GM19238 (cell line): Measurements from ENCODE around the gene OPA1.

Experiments
- DNase-seq: peaks from one replicate; pipeline ENCODE4 v3.0.0; 2011; ENCODE audit warnings: low spot score; ENCODE audit not compliant: insufficient read length

Gene OPA1

GRCh38 chr3:193650585-193650984 is 57.6 kb downstream of the OPA1 start:
- no peak for DNase-seq

- no peak for DNase-seq
These were observed 62.9 kb downstream of the OPA1 start for GRCh38 chr3:193655831-193656433.

- no peak for DNase-seq
These were observed 63.4 kb downstream of the OPA1 start for GRCh38 chr3:193656445-193656844.

GRCh38 chr3:193656878-193657282 is 63.9 kb downstream of the OPA1 start:
- DNase-seq, result no peak

DNA sequence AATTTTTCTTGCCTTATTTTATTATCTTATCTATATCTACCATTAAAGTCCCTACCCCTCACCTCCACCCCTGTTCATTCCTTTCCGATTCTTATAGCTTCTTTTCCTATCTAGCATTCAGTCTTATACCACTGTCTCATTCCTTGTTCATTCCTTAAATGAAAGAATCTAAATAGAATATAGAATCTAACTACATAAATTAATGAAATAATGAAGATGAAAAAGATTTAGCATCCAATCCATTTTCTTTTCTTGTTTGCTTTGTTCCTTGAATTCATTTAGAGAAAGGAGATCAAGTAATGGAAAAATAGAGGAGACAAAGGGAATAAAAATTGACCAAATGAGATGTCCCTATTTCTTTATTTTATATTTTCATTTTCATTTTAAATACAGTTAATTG is 67.2 kb downstream of the OPA1 start:
- no peak for DNase-seq

DNA sequence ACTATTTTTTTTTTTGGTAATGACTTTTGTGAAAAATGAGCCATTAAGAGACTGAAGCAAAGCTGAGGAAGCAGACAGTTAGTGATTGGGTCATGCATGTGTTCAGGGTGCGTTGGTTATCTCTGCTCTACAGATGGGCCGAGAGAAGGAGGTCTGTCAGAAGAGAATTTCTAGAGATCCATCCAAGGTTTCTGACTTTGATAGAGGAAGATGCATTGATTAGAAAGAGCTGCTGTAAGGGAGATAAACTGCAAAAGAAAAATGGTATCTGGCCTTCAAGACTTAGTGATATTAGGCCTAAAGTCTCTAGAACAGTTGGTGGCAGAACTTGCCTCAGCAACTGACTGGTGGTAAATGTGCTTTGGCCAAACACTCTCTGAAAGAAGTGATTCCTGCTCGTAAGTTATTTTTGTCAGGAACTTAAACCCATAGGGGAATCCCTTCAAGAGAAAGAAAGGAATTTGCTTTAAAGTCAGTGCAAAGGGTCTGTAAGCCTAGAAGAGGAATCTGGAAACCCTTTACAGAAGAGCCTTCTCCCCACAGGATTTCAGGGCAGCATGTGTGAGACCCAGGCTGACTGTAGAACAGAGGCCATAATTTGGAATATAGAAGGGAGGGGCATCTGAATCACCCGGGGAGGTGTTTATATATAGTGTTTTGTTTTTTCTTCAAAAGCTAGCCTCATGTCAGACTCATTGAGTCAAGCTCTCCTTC is 67.8 kb downstream of the OPA1 start:
- DNase-seq, result no peak

- DNase-seq, result no peak
These were observed 69.8 kb downstream of the OPA1 start for GRCh38 chr3:193662757-193663322.

DNA sequence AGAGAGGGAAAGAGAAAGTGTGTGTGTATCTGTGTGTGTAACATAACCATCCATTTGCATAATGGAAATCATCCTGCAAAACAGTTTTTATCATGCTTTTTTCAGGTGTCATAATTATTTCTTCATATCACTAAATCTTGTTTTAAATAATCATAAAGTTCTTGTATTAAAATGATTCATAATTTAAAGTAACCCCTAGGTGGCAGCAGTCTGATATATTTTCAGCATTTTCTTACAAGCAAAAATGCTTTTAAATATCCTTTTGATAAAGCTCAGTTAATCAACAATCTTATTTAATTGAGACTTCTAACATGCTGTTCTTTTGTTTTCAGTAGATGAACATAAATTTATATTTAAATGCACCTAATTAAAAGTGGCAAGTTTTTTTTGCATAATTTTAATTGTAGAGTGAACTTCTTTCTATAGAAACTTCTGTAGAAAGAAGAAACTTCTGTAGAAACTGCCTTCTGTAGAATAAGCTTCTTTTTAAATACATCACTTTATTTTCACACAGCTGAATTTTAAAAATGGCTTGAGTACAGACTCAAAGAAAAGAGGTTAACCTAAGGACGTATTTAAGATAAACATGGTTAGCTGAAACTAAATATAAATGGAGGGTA is 72.5 kb downstream of the OPA1 start:
- no peak for DNase-seq

GRCh38 chr3:193673845-193674244 is 80.8 kb downstream of the OPA1 start:
- DNase-seq, result no peak

DNA sequence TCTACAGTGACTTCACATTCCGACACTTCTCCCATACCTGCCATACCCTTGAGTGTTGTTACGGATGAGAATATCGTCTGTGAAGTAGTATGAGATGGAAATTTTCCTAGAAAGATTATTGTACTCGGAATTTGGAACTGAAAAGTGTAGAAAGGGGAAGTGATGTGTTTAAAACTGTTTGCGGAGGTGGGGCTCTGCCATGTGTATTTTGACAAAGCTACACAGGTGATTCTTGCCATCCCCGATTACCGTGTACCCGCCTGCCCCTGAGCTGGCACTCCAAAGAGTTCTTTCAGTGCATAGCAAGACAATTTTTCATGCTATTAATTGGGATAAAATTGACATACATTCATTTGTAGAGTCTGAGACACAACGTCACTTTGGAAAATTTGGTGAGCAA is 81.7 kb downstream of the OPA1 start:
- no peak for DNase-seq

GRCh38 chr3:193677734-193678133 is 84.7 kb downstream of the OPA1 start:
- DNase-seq, result no peak

DNA sequence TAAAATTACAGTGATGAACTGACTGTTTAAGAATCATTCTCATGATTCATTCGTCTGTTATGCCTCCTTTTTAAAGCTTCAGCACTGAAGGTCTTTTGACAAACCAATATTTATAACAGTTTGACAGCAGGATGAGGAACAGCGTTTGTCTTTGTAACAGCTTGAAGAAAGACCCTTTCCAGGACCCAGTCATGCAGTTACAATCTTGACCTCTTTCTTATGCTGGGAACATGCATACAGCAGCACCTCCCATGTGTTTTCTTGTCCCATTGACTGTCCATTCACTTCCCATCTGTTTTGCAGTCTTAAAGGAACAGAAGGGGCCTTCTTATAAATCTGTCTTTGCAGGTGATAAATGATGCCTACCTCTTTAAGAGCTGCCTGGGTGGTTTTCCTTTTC is 87.2 kb downstream of the OPA1 start:
- no peak for DNase-seq

DNA sequence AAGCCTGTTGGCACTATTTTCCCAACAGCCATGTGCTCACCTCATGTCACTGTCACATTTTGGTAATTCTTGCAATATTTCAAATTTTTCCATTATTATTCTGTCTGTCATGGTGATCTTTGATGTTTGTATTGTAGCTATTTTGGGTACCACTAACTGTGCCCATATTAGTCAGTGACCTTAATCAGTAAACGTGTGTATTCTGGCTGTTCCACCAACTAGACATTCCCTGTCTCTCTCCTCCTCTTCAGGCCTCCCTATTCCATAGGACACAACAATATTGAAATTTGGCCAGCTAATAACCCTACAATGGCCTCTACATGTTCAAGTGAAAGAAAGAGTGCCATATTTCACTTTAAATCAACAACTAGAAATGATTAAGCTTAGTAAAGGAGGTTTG is 88.6 kb downstream of the OPA1 start:
- no peak for DNase-seq

DNA sequence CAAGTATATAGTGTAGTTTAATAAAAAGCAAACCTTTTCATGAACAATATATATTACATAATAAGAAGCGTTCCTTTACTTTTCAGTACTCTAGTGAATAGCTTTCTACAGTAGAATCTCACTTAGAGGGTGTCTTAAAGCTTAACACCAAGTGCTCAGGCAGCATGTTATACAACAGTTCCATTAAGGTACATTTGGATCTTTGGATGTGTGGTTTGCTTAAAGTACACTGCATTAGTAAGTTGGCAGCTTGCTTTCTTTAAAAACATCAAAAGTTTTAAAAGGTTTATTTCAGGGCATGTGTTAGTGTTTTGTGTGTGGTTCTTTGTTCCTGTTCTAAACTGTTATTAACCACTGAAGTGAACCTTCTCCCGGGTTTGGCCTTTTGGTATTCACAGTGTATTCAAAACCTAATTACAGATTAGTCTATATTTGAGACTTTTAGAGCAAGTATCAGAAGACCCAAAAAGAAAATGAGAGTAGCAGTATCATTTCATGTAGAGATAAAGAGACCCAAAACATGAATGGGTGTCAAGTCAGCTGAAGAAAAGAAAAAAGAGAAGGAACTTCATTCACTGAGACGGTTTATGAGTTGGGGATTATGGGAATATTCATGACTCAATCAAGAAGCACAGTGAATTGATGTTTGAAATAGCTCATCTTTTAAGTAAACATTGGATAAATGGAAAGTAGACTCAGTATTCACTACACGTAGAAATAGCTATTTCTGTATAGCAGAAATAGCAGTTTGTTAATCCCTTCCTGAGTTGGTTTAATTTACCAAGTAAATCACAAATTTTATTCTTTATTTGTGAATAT is 93.9 kb downstream of the OPA1 start:
- no peak for DNase-seq

DNA sequence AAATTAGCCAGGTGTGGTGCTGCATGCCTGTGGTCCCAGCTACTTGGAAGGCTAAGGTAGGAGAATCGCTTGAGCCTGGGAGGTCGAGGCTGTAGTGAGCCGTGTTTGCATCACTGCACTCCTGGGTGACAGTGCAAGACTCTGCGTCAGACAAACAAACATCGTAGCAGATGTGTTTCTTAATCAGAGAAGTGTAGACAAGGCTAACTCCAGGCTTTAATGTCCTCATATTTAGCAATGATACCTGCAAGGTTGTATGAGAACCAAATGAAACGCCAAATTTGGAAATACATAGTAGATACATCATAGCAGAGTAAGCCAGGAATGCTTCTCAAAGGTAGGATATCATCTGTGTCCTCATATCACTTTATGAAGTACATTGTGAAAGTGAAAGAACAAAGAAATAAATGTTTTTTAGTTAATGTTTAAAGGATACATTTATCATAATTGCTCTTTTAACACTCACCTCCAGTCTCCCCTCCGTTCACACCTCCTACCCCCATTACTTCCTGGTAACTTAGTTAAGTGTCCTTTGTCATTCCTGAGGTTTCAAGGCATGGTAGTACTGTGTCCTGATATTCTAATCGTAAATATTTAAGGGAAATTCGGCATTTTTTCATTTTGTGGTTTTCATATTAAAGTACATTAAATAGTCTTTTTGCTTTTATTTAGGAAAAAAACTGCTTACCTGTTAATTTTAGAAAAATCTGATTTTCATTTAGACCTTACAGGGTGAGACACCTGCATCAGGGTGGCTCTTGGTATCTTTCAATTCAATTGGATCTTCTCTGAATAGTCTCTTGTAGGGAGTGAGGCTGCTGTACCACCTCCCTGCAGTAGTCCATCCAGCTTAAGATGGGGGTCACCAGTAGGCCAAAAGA is 96.1 kb downstream of the OPA1 start:
- no peak for DNase-seq

GRCh38 chr3:193693774-193694173 is 100.8 kb downstream of the OPA1 start:
- DNase-seq, result no peak

- no peak for DNase-seq
These were observed 109.1 kb downstream of the OPA1 start for GRCh38 chr3:193701953-193702635.

GRCh38 chr3:193702967-193703366 is 110.0 kb downstream of the OPA1 start:
- no peak for DNase-seq

- DNase-seq, result no peak
These were observed 111.4 kb downstream of the OPA1 start for GRCh38 chr3:193704431-193704830.

- no peak for DNase-seq
These were observed 115.3 kb downstream of the OPA1 start for GRCh38 chr3:193708270-193708669.
